Glomerular endothelial cell (primary cell): ENCODE results near the gene UBA3. TPM values are rescaled to one million over a fixed set of nuclear protein-coding genes. Genes with fewer than 3 reads are reported as not detected.
A peak's percentile ranks its signal among the peaks of the same experiment; 100 is the strongest.

Source experiments
- DNase-seq: peaks from one replicate; pipeline ENCODE4 v3.0.0-alpha.2; 2011; ENCODE audit warnings: low read depth, low spot score; ENCODE audit errors: extremely low read depth
- total RNA-seq: library from RNA; depleted of rRNA; stranded (reverse); fragments of >200 nt; gene quantifications from 2 replicates; pipeline ENCODE4 v1.2.3, GENCODE V29; 2015

UBA3 gene
- 48.8 and 51.7 TPM in 2 replicates for total RNA-seq

DNA sequence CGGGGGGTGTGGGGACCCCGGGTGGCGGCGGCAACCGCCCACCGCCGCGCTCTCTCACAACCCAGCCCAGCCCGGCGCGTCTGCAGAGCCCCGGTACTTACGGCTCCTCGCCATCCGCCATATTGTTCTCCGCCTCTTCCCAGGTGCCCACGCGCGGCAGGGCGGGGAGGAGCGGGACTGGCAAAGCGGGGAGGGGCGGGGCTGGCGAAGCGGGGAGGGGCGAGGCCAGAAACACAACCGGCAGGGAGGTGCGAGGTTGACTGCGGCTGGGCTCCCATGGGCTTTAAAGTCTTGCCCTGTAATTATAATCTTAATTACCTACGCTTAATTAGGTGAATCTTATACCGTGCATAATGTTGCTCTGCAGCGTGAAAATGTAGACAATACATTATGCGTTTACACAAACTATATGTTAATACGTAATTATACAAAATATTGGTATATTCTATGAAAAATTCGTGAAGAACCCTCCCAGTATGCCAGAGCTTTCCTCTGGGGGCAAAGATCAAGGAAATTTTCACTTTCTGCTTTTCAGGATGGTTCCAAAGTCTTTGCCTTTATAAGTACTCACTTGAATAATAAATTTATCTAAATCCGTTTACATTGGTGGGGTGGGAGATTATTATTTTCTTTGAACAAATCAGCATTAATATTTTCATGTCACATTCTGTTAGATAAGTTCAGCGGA is at the start of gene UBA3:
TSS of gene UBA3 (minus strand) at position 133 of the 688 bp plus-strand sequence. CDS start at position 121, 12 bp downstream.
- DNase-seq: no peak

DNA sequence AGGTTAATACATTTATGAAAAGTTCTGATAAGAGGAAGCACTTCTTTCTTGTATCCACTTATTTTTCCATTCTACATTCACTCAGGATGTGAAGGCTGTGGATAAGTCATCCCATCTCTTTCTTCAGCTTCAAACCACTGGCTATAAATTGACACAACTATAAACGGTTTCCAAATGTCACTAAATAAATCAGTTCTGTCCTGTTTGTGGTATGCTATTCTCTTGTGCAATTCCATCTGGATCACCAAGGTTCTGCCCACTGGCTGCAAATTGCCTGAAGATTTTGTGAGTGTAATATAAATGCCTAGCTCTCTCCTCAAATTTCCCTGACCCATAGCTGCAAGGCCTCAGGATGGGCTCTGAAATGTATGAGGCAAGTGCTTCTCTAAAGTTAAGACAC is 49.4 kb upstream of the UBA3 start:
- DNase-seq: no peak

DNA sequence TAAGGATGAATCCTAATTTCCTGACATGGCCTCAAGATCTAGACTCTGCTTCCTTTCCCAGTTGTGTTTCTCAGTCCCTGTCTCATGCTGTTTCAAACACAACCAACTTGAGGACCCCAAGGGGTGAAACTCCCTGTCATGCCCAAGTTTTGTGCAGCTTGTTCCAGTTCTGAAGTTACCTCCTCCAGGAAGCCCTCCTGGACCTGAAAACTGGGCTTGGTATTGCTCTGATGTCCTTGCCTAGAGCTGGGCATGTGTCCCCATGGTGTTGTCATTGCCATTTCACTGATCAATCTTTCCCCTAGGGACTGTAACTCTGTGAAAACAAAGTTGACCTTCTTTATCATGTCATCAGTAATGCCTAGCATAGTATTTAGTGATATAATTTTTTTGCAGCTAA is 48.3 kb upstream of the UBA3 start:
- no peak for DNase-seq

DNA sequence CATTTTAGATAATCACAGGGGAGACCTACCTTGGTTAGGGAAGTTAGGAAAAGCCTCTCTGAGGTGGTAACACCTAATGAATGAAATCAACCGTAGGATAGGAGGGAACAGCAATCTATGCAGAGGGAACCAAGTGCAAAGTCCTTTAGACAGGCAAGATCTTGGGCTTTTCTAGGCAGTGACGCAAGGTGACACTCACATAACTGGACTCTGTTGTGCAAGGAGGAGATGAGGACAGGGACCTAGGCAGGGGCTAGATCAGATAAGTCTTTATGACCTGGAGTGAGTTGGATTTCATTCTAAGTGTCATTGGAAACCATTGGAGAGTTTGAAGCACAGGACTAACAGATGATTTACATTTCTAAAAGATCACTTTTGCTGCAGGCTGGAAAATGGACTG is 46.8 kb upstream of the UBA3 start:
- no peak for DNase-seq

DNA sequence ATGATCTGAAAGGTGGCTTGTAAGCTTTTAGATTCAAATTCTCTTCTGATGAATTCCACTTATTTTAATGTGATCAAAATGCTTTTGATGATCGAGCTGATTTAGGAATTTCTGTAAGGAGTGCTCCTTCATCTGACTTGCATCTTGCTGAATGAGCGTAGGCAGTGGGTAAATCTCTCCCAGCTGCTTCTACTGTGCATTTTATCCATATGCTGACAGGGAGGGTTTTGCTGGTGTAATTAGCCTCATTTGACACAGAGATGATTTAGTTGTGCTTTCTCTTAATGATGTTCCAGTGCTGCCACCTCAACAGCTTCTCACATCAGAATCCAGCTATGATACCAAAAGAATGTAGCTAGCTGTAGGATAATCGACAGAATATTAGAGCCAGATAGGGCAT is 46.1 kb upstream of the UBA3 start:
- DNase-seq: no peak

DNA sequence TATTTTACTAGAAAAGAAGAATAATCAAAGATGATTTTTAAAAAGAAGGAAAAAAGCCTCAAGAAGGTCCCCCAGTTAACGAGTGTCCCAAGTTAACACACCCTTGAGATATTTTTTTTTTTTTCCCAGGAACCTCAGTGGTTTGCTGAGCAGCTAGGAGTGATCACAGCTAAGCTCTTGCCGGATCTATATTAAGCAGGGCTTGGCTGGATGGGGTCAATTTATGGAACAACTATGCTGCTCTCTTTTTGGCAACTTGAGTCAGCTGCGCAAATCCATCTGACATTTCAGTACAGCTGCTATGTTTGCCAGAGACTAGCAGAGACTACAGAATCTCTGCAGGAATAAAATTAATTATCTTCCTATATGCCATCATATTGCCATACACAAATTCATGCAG is 42.2 kb upstream of the UBA3 start, which contains the start of gene LMOD3:
TSS of gene LMOD3 (minus strand) at position 193 of the 400 bp plus-strand sequence. CDS start 209 bp downstream, outside the sequence.
- DNase-seq: no peak

DNA sequence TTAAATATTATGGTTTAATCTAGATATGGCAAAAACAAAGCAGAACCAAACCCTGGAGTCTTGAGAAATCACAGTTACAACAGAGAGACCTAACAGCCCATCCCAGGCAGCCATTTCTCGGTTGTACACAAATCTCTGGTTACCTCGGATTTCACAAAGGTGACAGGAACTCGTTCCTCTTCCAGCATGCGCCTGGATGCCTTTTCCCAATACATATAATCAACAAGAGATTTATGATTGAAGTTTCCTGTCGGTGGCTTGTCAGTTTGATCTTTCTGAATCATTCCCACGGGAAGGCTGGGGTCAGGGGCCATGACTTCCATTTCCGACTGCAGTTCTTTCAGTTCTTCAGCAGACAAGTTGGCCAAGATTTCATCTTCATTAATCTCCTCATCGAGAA is 41.8 kb upstream of the UBA3 start:
- DNase-seq: no peak

DNA sequence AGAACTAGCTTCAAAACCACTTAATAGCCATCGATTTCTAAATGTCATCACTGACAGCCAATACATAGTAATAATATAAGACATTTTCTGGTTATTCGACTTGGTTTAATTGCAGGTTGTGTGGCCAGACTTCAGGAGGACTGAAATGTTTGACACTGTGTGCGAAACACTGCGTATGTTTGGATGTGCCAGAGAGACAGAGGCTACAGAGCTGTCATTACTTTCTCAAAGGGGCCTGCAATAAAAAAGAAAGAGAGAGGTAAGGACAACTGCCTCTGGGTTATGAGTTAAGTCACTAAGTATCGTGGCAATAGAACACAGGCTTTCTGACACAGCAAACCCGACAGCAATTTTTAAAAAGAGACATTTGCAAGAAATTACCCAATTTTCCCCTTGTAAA is 41.3 kb upstream of the UBA3 start:
- no peak for DNase-seq

DNA sequence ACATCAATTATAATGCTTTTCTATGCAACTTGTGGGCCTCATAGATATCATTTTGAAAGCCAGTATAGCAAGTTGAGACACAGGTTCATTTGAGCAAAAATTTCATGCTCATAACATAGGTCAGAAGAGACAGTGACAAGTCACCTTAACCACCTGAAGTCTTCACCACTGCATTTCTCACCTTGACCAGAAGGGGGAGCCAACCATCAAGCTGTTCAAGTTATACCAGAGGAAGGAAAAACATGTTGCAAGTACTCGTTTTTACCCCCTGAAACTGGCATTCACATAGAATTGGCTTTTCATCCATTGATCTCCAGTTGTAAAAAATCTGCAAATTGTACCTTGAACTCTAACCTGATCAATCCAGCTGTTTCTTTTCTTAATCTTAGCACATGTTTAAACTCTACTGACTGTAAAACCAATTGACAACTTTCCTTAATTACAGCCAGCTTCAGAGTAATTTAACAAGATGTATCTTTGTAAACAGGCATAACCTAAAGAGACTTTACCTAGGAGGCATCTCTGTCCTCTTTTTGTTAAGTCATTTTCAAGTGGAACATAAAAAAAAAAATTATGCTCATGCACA is 40.8 kb upstream of the UBA3 start:
- DNase-seq: peak; percentile 69

DNA sequence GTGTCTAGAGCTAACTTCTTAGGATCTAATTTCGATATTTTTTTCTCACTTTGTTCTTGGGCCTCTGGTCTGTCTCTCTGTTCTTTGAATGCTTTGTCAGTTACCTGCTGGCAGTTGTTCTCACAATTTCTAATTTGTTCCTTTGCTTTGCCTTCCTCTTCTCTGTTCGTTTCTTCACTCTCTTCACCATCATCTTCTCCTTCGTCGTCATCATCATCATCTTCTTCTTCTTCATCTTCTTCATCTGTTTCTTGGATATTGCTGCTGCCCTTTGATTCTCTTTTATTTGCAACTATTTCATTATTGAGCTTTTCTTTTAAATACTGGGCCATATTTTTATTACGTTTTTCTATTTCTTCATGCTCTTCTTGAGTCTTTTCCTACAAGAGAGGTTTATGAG is 39.5 kb upstream of the UBA3 start:
- no peak for DNase-seq

DNA sequence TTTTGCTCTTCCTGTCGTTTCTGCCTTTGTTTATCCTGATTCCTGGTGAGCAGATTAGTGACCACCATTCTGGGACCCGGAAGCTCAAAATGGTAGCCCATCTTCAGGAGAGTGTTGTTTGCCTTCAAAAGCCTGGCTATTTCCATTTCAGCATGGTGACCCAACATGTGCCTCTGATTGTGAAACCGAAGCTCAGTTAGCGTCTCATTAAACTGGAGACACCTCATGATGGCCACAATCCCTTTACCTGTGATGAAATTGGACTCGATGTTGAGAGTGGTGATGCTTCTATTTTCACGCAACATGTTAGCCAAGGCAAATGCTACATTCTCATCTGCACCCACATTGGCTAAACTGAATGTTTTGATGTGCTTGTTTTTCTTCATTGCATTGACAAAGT is 39.0 kb upstream of the UBA3 start:
- no peak for DNase-seq

DNA sequence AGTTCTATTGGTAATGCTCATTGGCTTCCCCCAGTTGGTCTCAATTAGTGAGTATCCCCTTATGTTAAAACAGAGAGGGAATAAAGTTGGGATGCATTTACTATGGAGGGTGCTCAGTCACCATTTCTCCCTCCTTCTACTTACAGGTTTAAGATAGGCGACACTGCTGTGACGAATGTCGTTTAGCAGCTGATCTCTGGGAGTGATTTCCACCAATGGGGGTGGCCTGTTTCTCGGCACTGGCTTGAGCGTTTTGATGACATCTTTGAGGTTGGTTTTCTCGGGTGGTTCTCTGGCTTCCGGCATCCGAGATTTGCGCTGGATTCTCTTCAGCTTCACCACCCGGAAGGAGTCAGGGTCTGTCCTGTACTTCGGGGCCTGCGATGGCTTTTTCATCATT is 38.4 kb upstream of the UBA3 start:
- DNase-seq: no peak

DNA sequence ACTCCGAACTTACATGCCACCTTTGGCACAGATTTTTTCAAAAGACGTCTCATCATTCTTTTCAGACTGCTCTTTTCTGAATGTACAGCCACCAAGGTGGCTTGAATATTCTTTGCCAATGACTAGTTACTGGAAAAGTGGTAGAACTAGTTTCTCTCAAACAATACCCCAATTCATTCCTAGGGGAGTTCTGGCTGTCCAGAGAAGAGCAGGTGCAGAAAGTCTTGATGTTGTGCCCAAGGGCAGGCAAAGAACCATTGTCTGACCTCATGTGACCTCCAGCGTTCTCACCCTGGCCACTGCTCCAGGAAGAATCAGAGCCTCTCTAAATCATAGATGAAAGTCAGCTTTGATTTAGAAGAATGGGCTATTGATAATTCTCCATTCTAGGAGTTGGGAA is 36.7 kb upstream of the UBA3 start:
- no peak for DNase-seq

DNA sequence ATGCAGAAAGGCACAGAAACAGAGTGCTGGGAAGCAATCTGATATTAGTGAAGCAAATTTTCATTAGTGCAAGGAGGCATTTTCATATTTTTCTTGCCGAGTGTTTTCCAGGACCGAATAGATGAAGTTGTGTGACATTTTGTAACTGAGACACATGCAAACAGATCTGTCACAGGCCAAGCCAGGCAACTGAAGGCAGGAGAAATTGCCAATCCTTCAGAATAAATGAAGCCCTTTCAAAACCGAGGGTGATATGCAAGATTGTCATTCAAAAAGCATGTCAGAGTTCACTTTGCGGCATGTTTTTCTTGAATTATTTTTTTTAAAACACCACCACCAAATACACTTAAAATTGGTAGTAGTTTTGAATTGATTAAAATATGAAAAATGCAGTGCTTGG is 36.0 kb upstream of the UBA3 start:
- DNase-seq: no peak

DNA sequence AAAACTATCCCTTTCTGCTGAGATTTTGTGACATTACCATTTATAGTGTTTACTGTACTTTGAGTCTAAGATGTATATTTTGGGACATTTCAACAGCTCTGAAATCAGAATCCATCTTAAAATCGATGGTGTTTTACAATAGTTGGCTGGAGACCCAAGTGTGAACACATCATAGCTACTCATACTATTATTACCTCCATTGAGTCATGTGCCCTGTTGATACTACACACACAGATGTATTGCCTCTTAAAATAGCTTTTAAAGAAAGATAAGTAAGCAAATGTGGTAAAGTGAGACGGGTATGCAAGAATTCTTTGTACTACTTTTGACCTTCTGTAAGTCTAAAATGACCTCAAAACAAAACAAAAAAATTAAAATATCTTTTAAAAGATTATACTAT is 35.6 kb upstream of the UBA3 start:
- DNase-seq: no peak

DNA sequence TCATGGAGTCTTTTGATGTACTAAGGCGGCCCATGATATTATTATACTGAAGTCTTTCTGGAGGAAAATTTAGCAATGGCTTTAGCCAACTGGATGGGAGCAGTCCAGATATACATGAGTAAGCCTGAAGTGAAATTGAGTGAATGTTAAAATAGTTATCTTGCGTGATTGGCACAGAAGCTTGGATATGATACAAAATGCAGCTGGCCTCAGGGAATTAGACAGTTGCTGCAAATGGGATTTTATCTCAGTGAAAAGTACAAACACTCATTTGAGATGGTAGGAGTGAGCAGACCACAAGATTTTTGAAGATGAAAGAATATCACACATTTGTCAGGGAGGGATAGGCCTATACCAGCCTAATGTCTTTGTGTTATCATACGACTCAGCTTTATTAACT is 33.4 kb upstream of the UBA3 start:
- no peak for DNase-seq

DNA sequence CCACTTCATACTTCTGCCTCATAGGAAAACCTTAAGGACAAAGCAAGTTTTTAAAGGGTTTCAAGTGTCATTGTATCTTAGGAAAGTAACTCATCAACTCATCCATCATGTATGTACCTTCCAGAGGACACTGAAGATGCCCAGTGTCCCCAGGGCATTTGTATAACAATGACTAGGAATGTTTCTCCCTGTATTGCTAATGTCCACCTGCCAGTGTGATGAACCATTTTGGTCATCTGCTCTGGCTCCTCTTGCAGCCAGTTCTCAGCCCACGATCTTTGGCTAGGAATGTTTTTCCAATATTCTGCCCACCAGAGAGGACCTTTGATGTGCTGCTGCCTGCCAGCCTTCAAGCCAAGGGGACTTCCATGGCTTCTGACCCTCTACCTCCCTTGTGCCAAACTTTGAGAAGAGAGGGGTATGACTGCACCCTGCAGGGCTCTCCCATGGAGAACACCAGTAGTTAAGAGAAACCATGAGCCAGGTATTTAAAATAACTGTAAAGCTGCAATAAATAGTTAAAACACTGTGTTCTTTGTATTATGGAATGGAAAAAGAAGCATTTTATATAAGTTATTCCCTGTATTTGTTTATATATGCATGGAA is 30.9 kb upstream of the UBA3 start:
- DNase-seq: no peak

DNA sequence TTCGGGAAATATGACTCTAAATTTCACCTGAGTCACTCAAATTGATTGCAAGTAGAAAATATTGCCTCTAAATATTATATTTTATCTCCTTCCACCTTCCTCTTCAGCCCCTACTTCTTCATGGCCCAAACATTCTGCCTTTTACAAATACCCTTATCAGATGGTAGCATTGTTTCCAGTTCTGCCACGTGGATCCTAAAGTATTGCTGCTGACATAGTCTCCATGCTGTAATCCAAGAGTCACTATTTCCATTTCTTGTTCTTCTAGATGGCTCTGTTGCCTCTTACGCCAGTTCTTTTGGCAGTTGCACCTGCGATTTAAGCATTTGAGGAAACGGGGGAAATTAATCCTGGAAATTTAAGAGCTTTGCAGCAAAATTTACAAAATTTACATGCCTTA is 28.6 kb upstream of the UBA3 start:
- no peak for DNase-seq

DNA sequence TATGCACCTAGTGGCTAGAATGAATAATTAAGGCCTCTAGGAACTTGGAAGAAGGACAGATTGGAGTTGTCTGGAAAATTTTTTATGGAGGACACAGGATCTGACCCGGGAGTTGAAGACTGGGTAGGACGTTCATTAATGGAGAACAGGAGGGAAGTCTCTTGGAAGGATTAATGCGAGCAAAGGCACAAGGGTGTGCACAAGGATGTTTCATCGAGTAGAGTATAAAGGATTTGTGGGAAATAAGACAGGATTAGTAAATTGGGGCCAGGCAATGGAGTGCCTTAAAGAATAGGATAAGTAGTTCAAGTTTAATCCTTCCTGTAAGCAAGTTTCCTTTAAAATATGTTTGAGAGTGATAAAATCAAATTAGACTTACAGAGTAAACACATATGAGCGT is 27.7 kb upstream of the UBA3 start:
- DNase-seq: no peak

DNA sequence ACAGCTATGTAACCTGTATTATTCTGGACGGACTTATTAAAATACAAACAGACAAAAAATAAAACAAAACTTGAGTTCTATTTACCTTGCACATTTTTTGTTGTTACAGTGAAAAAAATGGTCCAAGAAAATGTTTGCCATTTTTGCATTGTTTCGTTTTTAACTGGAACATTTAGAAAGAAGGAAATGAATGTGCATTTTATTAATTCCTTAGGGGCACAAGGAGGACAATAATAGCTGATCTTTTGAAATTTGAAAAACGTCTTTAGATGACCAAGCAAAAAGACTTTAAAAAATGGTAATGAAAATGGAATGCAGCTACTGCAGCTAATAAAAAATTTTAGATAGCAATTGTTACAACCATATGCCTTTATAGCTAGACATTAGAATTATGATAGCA is 25.2 kb upstream of the UBA3 start:
- DNase-seq: no peak

DNA sequence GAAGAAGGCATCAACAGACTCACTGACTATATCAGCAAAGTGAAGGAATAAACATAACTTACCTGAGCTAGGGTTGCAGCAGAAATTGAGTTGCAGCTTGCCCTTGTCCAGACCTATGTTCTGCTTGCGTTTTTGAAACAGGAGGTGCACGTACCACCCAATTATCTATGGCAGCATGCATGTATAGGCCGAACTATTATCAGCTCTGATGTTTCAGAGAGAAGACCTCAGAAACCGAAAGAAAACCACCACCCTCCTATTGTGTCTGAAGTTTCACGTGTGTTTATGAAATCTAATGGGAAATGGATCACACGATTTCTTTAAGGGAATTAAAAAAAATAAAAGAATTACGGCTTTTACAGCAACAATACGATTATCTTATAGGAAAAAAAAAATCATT is 24.4 kb upstream of the UBA3 start:
- no peak for DNase-seq

DNA sequence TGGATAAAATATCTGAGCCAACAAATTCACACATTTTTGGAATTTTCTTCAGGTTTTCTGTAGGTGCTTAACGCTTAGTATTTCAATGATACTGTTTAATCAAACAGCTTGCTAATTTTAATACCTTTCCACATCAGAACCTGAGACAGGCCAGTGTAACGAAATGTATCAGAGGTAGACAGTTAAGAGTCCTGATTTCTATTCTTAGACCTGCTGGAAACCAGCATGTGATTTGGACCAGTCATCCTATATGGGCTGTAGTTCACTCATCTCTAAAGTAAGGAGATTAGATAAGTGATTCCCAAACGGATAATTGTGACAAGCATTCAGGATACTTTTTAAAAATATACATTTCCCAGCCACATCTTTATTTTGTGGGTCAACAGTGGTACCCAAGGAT is 23.0 kb upstream of the UBA3 start:
- DNase-seq: no peak
